ENCODE results near the gene PCDHGA1. TPM values are rescaled to one million over a fixed set of nuclear protein-coding genes. Genes with fewer than 3 reads are reported as not detected.

The PCDHGA1 gene
- polyA plus RNA-seq, 1 donor (not counting 4 experiments of a cell fraction or from before 2014, with no cell fraction given), result 0.09 TPM

DNA sequence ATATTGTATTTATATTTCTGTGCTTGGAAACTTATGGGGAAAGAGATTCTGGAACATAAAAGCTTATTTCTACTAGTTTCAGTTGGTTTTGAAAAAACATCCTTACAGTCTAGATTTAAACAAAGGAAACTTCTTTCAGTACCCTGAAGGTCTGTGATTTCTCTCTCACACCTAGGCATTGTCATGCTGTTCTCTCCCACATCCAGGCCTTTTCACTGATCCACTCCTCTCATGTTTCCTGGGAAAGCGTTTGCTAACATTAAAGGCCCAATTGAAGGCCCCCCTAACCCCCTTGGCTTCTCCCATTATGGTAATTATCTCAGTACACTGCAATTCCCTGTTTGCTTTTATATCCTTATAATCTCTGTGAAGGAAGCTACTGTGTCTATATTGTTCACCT lies 12.5 kb downstream of the PCDHGA1 start:
- DNase-seq (ENCODE audit: low read depth, low spot score), result no peak
- no peaks in the 10 kb centered on the region for H3K4me1 ChIP-seq (ENCODE audit: control insufficient read depth, extremely low read depth, insufficient read depth, low read length)
- H3K4me2 ChIP-seq (ENCODE audit: control insufficient read depth, extremely low read depth, insufficient read depth, low read depth, low read length), result no peak overlapping the region
- no peak overlapping the region for H2AFZ ChIP-seq (ENCODE audit: control insufficient read depth, low read length)
- no peaks in the 10 kb centered on the region for H4K20me1 ChIP-seq (ENCODE audit: control insufficient read depth, extremely low read depth, insufficient read depth, low read length)
- FAIRE-seq, result no peak
- H3K27ac ChIP-seq (ENCODE audit: control insufficient read depth, insufficient read depth, low read length), result no peak overlapping the region
- dilution Hi-C loops (cut with MboI; ENCODE audit: extremely low pct_ligation_motif_present, low sequenced_read_pairs), result no loop called here
- H3K9me3 ChIP-seq (ENCODE audit: control insufficient read depth, low read depth, low read length), result peaks cover 16% of the 10 kb centered on the region
- no peaks in the 10 kb centered on the region for H3K9me1 ChIP-seq (ENCODE audit: control insufficient read depth, extremely low read depth, insufficient read depth, low read length)
- H3K79me2 ChIP-seq (ENCODE audit: control insufficient read depth, insufficient read depth, low read length), result no peaks in the 10 kb centered on the region
- H3K27me3 ChIP-seq (ENCODE audit: control insufficient read depth, extremely low read depth, insufficient read depth, low read length), result peaks cover 11% of the 10 kb centered on the region
- no peak overlapping the region for H3K9ac ChIP-seq (ENCODE audit: control insufficient read depth, extremely low read depth, insufficient read depth, low read length)
- H3K36me3 ChIP-seq (ENCODE audit: control insufficient read depth in 2 of 2, extremely low read depth in 1 of 2, insufficient read depth in 2 of 2, low read length in 2 of 2), result no peaks in the 10 kb centered on the region
- no peak overlapping the region for H3K4me3 ChIP-seq (ENCODE audit: control insufficient read depth in 2 of 3, extremely low read depth in 1 of 3, insufficient read depth in 2 of 3, low read depth in 1 of 3, low read length in 3 of 3)
- no peak for TF ChIP-seq EZH2 (IDR thresholded peaks at IDR 0.05; ENCODE audit: low read length)
- TF ChIP-seq, protein P1, sequence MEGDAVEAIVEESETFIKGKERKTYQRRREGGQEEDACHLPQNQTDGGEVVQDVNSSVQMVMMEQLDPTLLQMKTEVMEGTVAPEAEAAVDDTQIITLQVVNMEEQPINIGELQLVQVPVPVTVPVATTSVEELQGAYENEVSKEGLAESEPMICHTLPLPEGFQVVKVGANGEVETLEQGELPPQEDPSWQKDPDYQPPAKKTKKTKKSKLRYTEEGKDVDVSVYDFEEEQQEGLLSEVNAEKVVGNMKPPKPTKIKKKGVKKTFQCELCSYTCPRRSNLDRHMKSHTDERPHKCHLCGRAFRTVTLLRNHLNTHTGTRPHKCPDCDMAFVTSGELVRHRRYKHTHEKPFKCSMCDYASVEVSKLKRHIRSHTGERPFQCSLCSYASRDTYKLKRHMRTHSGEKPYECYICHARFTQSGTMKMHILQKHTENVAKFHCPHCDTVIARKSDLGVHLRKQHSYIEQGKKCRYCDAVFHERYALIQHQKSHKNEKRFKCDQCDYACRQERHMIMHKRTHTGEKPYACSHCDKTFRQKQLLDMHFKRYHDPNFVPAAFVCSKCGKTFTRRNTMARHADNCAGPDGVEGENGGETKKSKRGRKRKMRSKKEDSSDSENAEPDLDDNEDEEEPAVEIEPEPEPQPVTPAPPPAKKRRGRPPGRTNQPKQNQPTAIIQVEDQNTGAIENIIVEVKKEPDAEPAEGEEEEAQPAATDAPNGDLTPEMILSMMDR (optimal IDR thresholded peaks at IDR 0.05 in 1 of 3, IDR thresholded peaks at IDR 0.05 in 1 of 3, conservative IDR thresholded peaks at IDR 0.05 in 1 of 3; ENCODE audit: extremely low read depth in 1 of 3, insufficient read depth in 2 of 3, low read length in 3 of 3), result no peak

DNA sequence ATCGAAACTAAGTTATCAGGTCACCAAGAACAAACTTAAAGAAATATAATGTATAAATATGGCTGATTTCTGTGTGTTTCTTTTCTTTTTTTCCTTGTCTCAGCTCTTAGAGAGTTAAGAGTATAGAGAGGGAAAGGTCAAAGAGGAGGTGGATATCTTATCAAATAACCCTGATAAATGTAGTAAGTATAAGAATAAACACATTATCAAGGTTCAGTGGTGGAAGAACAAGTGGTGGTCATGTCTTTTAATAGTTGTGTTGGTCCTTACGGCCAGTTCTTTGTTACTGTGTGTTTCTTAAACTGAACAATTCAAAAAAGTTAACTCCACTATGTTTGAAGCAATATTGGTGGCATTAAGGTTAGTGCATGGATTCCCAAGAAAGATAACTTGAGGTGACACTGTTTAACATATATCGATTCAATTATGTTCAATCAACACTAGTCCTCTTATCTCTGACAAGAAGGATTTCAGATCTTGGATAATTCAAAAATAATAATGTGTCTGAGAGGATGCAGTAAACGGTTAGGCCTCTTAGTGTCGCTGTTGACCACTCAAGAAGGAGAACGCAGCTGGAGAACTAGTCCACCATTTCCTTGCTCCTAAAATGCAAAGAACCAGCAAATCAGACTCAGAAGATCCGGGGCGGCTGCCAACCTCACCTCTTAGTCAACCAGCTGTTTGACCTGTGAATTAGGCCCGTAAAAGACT lies 13.1 kb downstream of the PCDHGA1 start, which contains the start of gene PCDHGA3:
Gene PCDHGA3 (plus strand): TSS at position 588 of the 711 bp plus-strand sequence. CDS start 205 bp downstream, outside the sequence.
- DNase-seq (ENCODE audit: low read depth, low spot score) (no peak), FAIRE-seq (no peak)
- no peaks in the 10 kb centered on the region for H4K20me1 ChIP-seq (ENCODE audit: control insufficient read depth, extremely low read depth, insufficient read depth, low read length)
- no peaks in the 10 kb centered on the region for H3K4me1 ChIP-seq (ENCODE audit: control insufficient read depth, extremely low read depth, insufficient read depth, low read length)
- H3K27me3 ChIP-seq (ENCODE audit: control insufficient read depth, extremely low read depth, insufficient read depth, low read length), result peaks cover 11% of the 10 kb centered on the region
- H3K9me1 ChIP-seq (ENCODE audit: control insufficient read depth, extremely low read depth, insufficient read depth, low read length), result no peaks in the 10 kb centered on the region
- peak within 1 kb of the TSS in 1 of 3 experiments; percentile 13 for H3K4me3 ChIP-seq (ENCODE audit: control insufficient read depth in 2 of 3, extremely low read depth in 1 of 3, insufficient read depth in 2 of 3, low read depth in 1 of 3, low read length in 3 of 3)
- H3K9me3 ChIP-seq (ENCODE audit: control insufficient read depth, low read depth, low read length), result peaks cover 16% of the 10 kb centered on the region
- H3K36me3 ChIP-seq (ENCODE audit: control insufficient read depth in 2 of 2, extremely low read depth in 1 of 2, insufficient read depth in 2 of 2, low read length in 2 of 2), result no peaks in the 10 kb centered on the region
- H3K4me2 ChIP-seq (ENCODE audit: control insufficient read depth, extremely low read depth, insufficient read depth, low read depth, low read length), result peak within 1 kb of the TSS; percentile 14
- H3K79me2 ChIP-seq (ENCODE audit: control insufficient read depth, insufficient read depth, low read length), result no peaks in the 10 kb centered on the region
- dilution Hi-C loops (cut with MboI; ENCODE audit: extremely low pct_ligation_motif_present, low sequenced_read_pairs), result no loop called here
- peak within 1 kb of the TSS; percentile 26 for H2AFZ ChIP-seq (ENCODE audit: control insufficient read depth, low read length)
- no peak within 1 kb of the TSS for H3K9ac ChIP-seq (ENCODE audit: control insufficient read depth, extremely low read depth, insufficient read depth, low read length)
- no peak within 1 kb of the TSS for H3K27ac ChIP-seq (ENCODE audit: control insufficient read depth, insufficient read depth, low read length)
- TF ChIP-seq, protein P1 (optimal IDR thresholded peaks at IDR 0.05 in 1 of 3, IDR thresholded peaks at IDR 0.05 in 1 of 3, conservative IDR thresholded peaks at IDR 0.05 in 1 of 3; ENCODE audit: extremely low read depth in 1 of 3, insufficient read depth in 2 of 3, low read length in 3 of 3), result peak; percentile 19 to 43 (median 43)
- no peak for TF ChIP-seq EZH2 (IDR thresholded peaks at IDR 0.05; ENCODE audit: low read length)

All from keratinocyte (primary cell).